ENCODE data around the gene PM20D2.

Gene PM20D2

DNA sequence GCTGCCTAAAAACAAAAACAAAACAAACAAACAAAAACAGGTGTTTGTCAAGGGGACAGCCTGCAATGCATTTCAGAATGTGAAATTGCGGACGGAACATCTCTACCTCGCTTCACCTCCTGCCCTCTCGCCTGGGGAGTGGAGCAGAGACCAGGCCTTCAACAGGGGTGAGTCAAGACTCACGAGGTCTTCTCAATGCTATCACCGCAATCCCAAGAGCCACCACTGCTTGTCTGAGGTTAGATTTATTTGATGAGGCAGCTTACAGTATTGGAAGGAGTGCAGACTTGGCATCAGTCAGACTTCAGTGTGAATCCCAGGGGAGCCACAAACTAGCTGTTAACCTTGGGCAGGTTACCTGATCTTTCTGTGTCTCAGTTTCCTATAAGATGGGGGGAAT, 63.6 kb downstream of the PM20D2 start:
- DNase-seq, result no peak

- no peak for DNase-seq
These were observed 66.6 kb downstream of the PM20D2 start for GRCh38 chr6:89212472-89212871.

- DNase-seq, result no peak
These were observed 68.3 kb downstream of the PM20D2 start for GRCh38 chr6:89214197-89214596.
